ENCODE measurements around the gene MAFG. TPM values are rescaled to one million over a fixed set of nuclear protein-coding genes. Genes with fewer than 3 reads are reported as not detected.

The MAFG gene
- total and polyA plus RNA-seq, 2 of the 13 experiments (the other 11 are each of a cell fraction or from before 2014, with no cell fraction given): 14.5 to 20.0 TPM

- TF ChIP-seq SOX13 (IDR thresholded peaks at IDR 0.05): no peak
- TF ChIP-seq SOX13 (CRISPR knock-in tag; conservative IDR thresholded peaks at IDR 0.05 in 1 of 2, IDR thresholded peaks at IDR 0.05 in 1 of 2): 0 out of 4 replicates have a peak, but pooled peaks of 1 of the 2 experiments have one; percentile 16
- no peak for TF ChIP-seq ZNF672 (CRISPR knock-in tag; IDR thresholded peaks at IDR 0.05)
- peak; percentile 85 for TF ChIP-seq ZNF687 (CRISPR knock-in tag; IDR thresholded peaks at IDR 0.05)
- TF ChIP-seq ZBTB34 (CRISPR knock-in tag; IDR thresholded peaks at IDR 0.05): no peak
- TF ChIP-seq ZNF18 (CRISPR knock-in tag; IDR thresholded peaks at IDR 0.05; ENCODE audit: insufficient replicate concordance): no peak
- TF ChIP-seq SMARCC2 (IDR thresholded peaks at IDR 0.05): no peak
- TF ChIP-seq KLF13 (CRISPR knock-in tag; IDR thresholded peaks at IDR 0.05): 0 out of 2 replicates have a peak, but pooled peaks have one; percentile 29
- TF ChIP-seq ATF3 (CRISPR knock-in tag; IDR thresholded peaks at IDR 0.05): 0 out of 2 replicates have a peak, but pooled peaks have one; percentile 5
- TF ChIP-seq ZNF713 (CRISPR knock-in tag; IDR thresholded peaks at IDR 0.05): no peak
- TF ChIP-seq HNF4G (IDR thresholded peaks at IDR 0.05; ENCODE audit: borderline replicate concordance, low read depth, low read length): 0 out of 2 replicates have a peak, but pooled peaks have one; percentile 49
- TF ChIP-seq HNF4G (CRISPR knock-in tag; IDR thresholded peaks at IDR 0.05; ENCODE audit: borderline replicate concordance, low read depth): no peak
- TF ChIP-seq SRF (IDR thresholded peaks at IDR 0.05; ENCODE audit: low read depth, low read length): no peak
- TF ChIP-seq KDM5B (CRISPR knock-in tag; IDR thresholded peaks at IDR 0.05; ENCODE audit: borderline replicate concordance): peak; percentile 18; the same call in 1 of the 2 replicates
- TF ChIP-seq TBL1XR1 (IDR thresholded peaks at IDR 0.05; ENCODE audit: borderline replicate concordance, low read length, partially characterized antibody): no peak
- TF ChIP-seq ZC3H13 (CRISPR knock-in tag; IDR thresholded peaks at IDR 0.05): no peak
- TF ChIP-seq TRAFD1 (CRISPR knock-in tag; IDR thresholded peaks at IDR 0.05; ENCODE audit: borderline replicate concordance): no peak
Measured at GRCh38 chr17:81924557-81925532, 2.7 kb downstream of the MAFG start (continued).

Data from HepG2 (cell line).